Measurements from ENCODE around the gene CFAP119. TPM values are rescaled to one million over a fixed set of nuclear protein-coding genes. Genes with fewer than 3 reads are reported as not detected.

The CFAP119 gene
- total and polyA plus RNA-seq, 2 experiments from 2014 or later, result 5.0 to 6.1 TPM

- peaks cover 47% of the 10 kb centered on the region for H3K79me2 ChIP-seq
- WGBS (ENCODE audit: low lambda C conversion rate, missing lambda C conversion rate), result 86% methylated on average over 7 of the region's 7 CpGs
- H2AFZ ChIP-seq, result no peak overlapping the region
- peak overlapping the region; percentile 98 for H3K27ac ChIP-seq
- no peaks in the 10 kb centered on the region for H3K9me3 ChIP-seq (ENCODE audit: low read depth)
- H3K4me3 ChIP-seq, result peak overlapping the region; percentile 95
- no peaks in the 10 kb centered on the region for H3K9me2 ChIP-seq (replicated peaks; ENCODE audit: insufficient read depth)
- peak overlapping the region; percentile 97 for H3K4me2 ChIP-seq
- no peaks in the 10 kb centered on the region for H3K27me3 ChIP-seq
- peaks cover 6% of the 10 kb centered on the region for H4K20me1 ChIP-seq (ENCODE audit: insufficient read depth, poor library complexity, severe bottlenecking)
- H3K4me1 ChIP-seq (ENCODE audit: insufficient read depth), result peaks cover 20% of the 10 kb centered on the region
- TF ChIP-seq CTCF (IDR thresholded peaks at IDR 0.05; ENCODE audit: poor library complexity) (no peak), EZH2phosphoT487 (IDR thresholded peaks at IDR 0.05; ENCODE audit: low read depth, severe bottlenecking, unreplicated experiment) (no peak), EZH2 (IDR thresholded peaks at IDR 0.05; ENCODE audit: borderline replicate concordance) (no peak)
- DNase-seq (ENCODE audit: low spot score), result peak; percentile 32
- H3K36me3 ChIP-seq (replicated peaks; ENCODE audit: insufficient read depth, low read depth), result no peaks in the 10 kb centered on the region
Measured at GRCh38 chr16:30785126-30786106, 23.6 kb upstream of the CFAP119 start.

- Histone ChIP-seq H3K4me2 (no peak overlapping the region), H2AFZ (no peak overlapping the region), H3K27me3 (no peaks in the 10 kb centered on the region), H3K4me3 (no peak overlapping the region), H3K79me2 (peaks cover 47% of the 10 kb centered on the region), H3K9me2 (replicated peaks; ENCODE audit: insufficient read depth) (no peaks in the 10 kb centered on the region), H4K20me1 (ENCODE audit: insufficient read depth, poor library complexity, severe bottlenecking) (peaks cover 6% of the 10 kb centered on the region), H3K9me3 (ENCODE audit: low read depth) (no peaks in the 10 kb centered on the region), H3K36me3 (replicated peaks; ENCODE audit: insufficient read depth, low read depth) (no peaks in the 10 kb centered on the region), H3K4me1 (ENCODE audit: insufficient read depth) (peaks cover 20% of the 10 kb centered on the region), H3K27ac (no peak overlapping the region)
- TF ChIP-seq EZH2phosphoT487 (IDR thresholded peaks at IDR 0.05; ENCODE audit: low read depth, severe bottlenecking, unreplicated experiment) (no peak), EZH2 (IDR thresholded peaks at IDR 0.05; ENCODE audit: borderline replicate concordance) (no peak), CTCF (IDR thresholded peaks at IDR 0.05; ENCODE audit: poor library complexity) (no peak)
- WGBS (ENCODE audit: low lambda C conversion rate, missing lambda C conversion rate), result 96% methylated on average over 11 of the region's 18 CpGs
- no peak for DNase-seq (ENCODE audit: low spot score)
Measured at GRCh38 chr16:30784215-30784614, 22.4 kb upstream of the CFAP119 start.

- H3K79me2 ChIP-seq, result peaks cover 51% of the 10 kb centered on the region
- no peak for DNase-seq (ENCODE audit: low spot score)
- H2AFZ ChIP-seq, result no peak overlapping the region
- H3K9me2 ChIP-seq (replicated peaks; ENCODE audit: insufficient read depth), result no peaks in the 10 kb centered on the region
- H3K27ac ChIP-seq, result no peak overlapping the region
- no peak overlapping the region for H3K4me2 ChIP-seq
- H3K36me3 ChIP-seq (replicated peaks; ENCODE audit: insufficient read depth, low read depth), result no peaks in the 10 kb centered on the region
- TF ChIP-seq CTCF (IDR thresholded peaks at IDR 0.05; ENCODE audit: poor library complexity), result no peak
- TF ChIP-seq EZH2 (IDR thresholded peaks at IDR 0.05; ENCODE audit: borderline replicate concordance), result no peak
- TF ChIP-seq EZH2phosphoT487 (IDR thresholded peaks at IDR 0.05; ENCODE audit: low read depth, severe bottlenecking, unreplicated experiment), result no peak
- H3K4me1 ChIP-seq (ENCODE audit: insufficient read depth), result peaks cover 18% of the 10 kb centered on the region
- no peaks in the 10 kb centered on the region for H3K27me3 ChIP-seq
- WGBS (ENCODE audit: low lambda C conversion rate, missing lambda C conversion rate), result 97% methylated on average over 46 of the region's 57 CpGs
- peaks cover 6% of the 10 kb centered on the region for H4K20me1 ChIP-seq (ENCODE audit: insufficient read depth, poor library complexity, severe bottlenecking)
- H3K4me3 ChIP-seq, result no peak overlapping the region
- H3K9me3 ChIP-seq (ENCODE audit: low read depth), result no peaks in the 10 kb centered on the region
Measured at GRCh38 chr16:30783280-30784109, 21.6 kb upstream of the CFAP119 start.

All from hepatocyte (in vitro differentiated cells).